Stimulated activated CD4-positive, alpha-beta T cell treated with anti-CD3 and anti-CD28 coated beads, Interleukin-15, amount 100 ng/mL, for 1 hour (primary cell): ENCODE results near the gene STPG4.
"Not testable (repeated sequence)": the region's sequence is repeated elsewhere in the genome, so short reads cannot be mapped to it uniquely, and the experiment has no call there.

Experiments
- DNase-seq, 2 donors: peaks; one replicate each; pipeline ENCODE4 v3.0.0-alpha.2; 2020; ENCODE audit warnings: low read depth in 1 of 2, low spot score in 1 of 2

STPG4 gene

DNA sequence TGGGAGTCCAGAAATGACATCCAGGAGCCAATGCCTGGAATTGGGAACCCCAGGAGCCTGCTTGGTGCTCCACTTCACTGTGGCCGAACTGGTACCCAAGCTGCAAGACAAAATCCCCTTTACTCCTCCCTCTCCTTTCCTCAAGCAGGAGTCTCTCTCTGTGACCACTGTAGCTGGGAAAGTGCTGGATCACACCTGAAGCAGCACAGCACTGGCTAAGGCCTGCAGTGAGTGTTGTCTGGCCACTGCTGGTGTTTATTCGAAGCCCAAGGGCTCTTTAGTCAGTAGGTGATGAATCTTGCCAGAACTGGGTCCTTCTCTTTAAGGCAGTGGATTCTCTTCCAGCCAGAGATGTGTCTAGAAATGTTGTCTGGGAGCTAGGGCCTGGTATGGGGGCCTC lies 26.4 kb downstream of the STPG4 start:
- no peak for DNase-seq

DNA sequence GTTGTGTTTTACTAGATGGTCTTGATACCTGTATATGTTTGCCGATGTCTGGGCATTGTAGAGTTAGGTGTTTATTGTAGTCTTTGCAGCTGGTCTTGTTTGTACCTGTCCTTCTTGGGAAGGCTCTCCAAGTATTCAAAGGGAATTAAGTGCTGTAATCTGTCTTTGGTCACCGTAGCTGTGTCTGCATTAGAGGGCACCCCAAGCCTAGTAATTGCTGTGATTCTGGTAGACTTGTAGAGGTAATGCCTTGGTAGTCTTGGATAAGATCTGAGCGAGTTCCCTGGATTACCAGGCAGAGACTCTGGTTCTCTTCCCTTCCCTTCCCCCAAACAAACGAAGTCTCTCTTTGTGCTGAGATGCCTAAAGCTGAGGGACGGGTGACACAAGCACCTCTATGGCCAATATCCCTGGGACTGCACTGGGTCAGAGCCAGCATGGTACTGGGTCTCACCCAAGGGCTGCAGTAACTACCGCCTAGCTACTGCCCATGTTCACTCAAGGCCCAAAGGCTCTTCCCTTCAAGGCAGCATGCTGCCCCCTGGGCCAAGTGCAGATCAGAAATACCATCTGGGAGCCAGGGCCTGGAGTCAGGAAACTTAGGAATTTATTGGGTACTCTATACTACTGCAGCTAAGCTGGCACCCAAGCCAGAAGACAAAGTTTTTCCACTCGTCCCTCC lies 27.1 kb downstream of the STPG4 start:
- DNase-seq, result no peak

DNA sequence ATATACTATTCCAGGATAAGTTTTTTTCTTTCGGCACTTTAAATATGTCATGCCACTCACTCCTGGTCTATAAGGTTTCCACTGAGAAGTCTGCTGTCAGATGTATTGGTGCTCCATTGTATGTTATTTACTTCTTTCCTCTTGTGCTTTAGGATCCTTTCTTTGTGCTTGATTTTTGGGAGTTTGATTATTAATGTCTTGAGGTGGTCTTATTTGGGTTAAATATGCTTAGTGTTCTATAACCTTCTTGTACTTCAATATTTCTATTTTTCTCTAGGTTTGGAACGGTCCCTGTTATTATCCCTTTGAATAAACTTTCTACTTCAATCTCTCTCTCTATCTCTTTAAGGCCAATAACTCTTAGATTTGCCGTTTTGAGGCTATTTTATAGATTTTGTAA lies 28.3 kb downstream of the STPG4 start:
- no peak for DNase-seq

DNA sequence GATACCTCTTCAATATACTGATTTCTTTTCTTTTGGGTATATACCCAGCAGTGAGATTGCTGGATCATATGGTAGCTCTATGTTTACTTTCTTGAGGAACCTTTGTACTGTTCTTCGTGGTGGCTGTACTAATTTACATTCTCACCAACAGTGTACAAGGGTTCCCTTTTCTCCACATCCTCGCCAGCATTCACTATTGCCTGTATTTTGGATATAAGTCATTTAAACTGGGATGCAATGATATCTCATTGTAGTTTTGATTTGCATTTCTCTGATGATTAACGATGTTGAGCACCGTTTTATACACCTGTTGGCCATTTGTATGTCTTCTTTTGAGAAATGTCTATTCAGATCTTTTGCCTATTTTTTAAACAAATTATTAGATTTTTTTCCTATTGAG lies 30.4 kb downstream of the STPG4 start:
- DNase-seq, result not testable (repeated sequence)

DNA sequence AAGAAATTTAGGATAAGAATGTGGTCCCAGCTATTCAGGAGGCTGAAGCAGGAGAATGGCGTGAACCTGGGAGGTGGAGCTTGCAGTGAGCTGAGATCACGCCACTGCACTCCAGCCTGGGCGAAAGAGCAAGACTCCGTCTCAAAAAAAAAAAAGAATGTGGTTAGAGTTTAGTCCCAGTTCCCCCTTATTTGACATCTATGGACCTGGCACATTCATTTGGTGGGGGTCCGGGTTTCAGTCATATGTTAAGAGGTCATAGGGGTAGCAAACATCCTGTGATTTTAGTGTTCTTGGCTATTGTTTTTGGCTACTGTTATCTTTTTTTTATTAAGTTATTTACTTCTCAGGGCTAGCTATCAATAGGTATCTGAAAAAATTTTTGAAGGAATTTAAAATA lies 34.7 kb downstream of the STPG4 start:
- DNase-seq, result not testable (repeated sequence)

DNA sequence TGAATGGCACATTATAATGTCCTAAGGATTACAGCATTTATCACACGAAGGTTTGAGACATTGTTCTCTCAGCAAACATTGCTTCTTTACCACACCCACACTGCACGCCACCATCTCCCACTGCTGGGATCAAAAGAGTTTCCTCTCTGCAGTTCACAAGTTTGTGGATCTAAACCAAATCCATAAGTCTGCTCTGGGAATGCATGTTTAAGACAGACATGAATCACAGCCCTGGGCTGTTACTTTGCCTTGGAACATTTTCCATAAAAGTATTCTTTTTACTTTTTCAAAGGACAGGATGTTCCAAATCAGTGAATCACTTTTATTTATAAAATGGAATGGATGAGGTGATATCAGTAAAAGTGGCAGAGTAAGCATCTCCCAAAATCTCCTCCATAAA lies 36.1 kb downstream of the STPG4 start:
- DNase-seq, result no peak

DNA sequence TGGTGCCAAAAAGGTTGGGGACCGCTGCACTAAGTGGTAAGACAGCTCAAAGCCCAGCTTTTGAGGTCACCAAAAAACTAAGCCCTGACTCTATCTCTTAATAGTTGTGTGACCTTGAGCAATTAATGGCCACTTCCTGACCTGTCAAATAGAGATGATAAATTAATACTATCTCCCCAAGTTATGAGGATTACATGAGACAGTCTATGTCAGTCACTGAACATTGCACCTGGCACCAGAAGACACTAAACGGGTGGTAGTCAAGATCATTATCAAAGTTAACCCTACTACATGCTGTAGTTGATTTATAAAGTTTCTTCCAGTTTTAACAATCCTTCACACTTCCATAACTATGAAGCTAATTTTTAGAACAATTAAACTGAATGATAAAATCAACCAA lies 36.5 kb downstream of the STPG4 start:
- DNase-seq, result no peak

DNA sequence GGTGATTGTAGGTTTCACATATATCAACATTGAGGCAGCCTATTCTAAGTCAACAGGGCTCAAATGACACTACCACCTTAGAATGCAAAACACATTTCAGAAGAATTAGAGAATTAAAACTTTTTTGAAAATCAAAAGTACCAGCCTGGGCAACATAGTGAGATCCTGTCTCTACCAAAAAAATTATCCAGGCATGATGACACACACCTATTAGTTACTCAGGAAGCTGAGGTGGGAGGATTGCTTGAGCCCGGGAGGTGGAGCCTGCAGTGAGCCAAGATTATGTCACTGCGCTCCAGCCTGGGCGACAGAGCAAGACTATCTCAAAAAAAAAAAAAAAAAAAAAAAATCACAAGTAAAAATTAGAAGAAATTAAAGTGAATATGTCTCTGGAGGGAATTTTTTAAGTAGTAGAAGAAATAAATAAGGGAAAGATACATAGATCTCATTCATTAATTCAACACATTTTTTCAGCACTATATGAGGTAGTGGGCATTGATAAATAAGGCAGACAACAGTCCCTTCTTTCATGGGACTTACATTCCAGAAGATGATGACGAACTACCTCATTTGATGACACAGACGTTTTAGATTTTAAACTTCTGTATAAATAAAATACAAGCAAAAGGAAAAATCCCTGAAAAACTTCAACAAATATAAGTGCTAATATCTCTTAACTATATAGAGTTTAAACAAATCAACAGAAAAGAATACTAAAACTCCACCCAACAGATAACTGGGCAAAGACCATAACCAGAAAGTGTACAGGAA lies 42.3 kb downstream of the STPG4 start:
- no peak for DNase-seq

DNA sequence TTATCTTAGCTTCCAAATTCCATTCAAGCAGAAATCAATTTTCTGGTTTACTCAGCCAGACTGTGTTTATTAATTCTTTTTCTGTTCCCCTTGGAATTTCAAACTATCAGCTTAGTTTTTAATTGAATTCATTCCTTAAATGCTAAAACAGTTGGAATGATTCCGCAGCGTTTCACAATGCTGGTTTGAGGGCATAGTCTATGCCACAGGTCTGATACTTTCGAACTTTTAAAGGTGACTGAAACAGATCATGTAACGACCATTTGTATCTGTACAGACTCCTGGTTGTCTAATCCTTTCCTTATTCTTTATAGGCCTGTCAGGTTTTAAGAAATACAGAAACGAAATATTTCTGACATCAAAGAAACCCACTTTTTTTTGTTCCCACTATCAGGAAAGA lies 45.4 kb downstream of the STPG4 start:
- DNase-seq, result no peak

DNA sequence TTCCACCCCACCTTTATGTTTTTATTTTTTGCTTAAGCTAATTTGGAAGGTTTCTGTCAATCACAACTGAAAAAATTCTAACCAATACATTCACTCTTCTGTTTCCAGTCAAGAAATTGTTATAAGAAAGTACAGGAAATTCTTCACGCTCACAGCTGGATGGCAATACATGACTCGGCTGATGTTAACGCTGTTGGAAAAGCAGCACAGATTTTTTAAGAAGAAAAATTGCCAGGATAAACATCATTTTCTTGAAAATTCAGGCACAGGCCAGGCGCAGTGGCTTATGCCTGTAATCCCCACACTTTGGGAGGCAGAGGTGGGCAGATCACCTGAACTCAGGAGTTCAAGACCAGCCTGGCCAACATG lies 46.1 kb downstream of the STPG4 start:
- no peak for DNase-seq

DNA sequence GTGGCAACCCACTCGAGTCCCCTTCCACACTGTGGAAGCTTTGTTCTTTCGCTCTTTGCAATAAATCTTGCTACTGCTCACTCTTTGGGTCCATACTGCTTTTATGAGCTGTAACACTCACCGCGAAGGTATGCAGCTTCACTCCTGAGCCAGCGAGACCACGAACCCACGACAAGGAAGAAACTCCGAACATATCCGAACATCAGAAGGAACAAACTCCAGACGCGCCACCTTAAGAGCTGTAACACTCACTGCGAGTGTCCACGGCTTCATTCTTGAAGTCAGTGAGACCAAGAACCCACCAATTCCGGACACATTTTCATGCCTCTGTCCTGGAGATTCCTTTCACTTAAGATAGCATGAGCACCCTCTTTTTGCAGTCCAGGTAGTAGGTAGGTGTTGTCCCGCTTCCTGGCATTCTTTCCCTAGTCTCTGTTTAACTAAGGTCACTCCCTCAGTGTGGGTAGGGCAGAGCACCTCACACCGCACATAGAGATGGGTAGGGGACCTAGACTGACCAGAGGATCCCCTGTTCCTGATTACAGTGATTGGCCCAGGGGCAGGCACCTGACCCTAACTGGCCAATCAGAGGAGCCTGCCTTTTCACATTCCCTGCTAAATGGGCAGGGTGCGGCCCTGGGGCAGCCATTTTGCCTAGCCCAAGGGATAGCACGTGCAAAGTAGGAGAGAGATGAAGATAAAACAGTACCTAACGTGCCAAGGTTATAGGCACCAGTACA lies 46.7 kb downstream of the STPG4 start:
- not testable (repeated sequence) for DNase-seq

DNA sequence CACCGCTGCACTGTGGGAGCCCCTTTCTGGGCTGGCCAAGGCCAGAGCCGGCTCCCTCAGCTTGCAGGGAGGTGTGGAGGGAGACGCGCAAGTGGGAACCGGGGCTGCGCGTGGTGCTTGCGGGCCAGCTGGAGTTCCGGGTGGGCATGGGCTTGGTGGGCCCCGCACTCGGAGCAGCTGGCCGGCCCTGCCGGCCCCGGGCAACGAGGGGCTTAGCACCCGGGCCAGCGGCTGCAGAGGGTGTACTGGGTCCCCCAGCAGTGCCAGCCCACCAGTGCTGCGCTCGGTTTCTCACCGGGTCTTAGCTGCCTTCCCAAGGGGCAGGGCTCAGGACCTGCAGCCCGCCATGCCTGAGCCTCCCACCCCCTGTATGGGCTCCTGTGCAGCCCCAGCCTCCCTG lies 47.9 kb downstream of the STPG4 start:
- DNase-seq, result not testable (repeated sequence)

DNA sequence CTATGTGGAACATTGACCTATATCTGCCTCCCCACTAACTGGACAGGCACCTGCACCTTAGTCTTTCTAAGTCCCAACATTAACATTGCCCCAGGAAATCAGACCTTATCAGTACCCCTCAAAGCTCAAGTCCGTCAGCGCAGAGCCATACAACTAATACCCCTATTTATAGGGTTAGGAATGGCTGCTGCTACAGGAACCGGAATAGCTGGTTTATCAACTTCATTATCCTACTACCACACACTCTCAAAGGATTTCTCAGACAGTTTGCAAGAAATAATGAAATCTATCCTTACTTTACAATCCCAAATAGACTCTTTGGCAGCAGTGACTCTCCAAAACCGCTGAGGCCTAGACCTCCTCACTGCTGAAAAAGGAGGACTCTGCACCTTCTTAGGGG lies 48.9 kb downstream of the STPG4 start:
- DNase-seq, result not testable (repeated sequence)

DNA sequence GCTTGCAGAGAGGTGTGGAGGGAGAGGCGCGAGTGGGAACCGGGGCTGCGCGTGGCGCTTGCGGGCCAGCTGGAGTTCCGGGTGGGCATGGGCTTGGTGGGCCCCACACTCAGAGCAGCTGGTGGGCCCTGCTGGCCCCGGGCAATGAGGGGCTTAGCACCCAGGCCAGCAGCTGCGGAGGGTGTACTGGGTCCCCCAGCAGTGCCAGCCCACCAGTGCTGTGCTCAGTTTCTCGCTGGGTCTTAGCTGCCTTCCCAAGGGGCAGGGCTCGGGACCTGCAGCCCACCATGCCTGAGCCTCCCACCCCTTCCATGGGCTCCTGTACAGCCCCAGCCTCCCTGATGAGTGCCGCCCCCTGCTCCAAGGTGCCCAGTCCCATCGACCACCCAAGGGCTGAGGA lies 55.4 kb downstream of the STPG4 start:
- not testable (repeated sequence) for DNase-seq

DNA sequence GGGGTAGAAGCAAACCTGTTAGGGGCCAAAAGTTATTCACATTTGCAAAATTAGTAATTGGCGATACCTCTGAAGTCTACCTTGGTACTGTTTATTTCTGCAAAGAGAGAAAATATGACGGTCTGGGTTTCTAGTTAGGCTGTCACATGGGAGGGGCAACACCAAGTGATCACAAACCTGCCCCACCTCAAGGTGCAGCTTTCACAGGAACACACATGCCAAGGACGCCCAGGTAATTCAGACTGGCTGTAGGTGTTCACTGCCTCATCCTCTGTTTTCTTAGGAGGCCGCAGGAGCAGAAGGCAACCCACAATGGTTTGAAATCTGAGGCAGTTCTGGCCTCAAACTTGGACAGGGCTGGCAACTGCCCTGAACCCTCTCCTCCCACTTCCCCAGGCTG lies 56.2 kb downstream of the STPG4 start:
- DNase-seq, result no peak

DNA sequence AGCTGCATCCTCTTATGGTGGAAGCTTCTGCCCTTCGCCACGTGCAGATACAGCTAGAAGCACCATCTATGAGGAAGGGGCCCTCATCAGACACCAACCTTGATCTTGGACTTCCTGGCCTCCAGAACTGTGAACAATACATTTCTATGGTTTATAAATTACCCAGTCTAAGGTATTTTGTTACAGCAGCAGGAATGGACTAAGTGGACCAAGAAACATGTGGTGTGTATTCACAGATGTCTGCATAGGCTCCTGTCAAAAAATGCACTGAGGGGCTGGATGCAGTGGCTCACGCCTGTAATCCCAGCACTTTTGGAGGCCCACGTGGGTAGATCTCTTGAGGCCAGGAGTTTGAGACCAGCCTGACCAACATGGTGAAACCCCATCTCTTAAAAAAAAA lies 57.5 kb downstream of the STPG4 start:
- no peak for DNase-seq

DNA sequence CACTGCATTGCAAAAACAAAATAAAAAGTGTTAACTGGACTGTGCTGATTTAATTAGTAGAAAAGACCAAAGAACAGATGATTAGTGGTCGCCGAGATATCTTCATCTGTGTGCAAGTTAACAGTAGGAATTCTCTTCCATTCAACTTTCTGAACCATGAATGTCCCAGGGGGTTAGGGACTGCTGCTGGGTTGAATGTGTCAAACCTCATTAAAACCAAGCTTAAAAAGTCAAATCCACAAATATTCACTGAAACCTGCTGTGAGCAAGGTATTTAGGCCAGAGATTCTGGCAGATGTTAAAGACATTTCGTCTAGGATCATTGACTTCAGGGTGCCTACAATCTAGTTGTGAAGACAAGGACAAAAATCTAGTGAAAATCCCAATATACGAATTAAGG lies 58.7 kb downstream of the STPG4 start:
- no peak for DNase-seq

DNA sequence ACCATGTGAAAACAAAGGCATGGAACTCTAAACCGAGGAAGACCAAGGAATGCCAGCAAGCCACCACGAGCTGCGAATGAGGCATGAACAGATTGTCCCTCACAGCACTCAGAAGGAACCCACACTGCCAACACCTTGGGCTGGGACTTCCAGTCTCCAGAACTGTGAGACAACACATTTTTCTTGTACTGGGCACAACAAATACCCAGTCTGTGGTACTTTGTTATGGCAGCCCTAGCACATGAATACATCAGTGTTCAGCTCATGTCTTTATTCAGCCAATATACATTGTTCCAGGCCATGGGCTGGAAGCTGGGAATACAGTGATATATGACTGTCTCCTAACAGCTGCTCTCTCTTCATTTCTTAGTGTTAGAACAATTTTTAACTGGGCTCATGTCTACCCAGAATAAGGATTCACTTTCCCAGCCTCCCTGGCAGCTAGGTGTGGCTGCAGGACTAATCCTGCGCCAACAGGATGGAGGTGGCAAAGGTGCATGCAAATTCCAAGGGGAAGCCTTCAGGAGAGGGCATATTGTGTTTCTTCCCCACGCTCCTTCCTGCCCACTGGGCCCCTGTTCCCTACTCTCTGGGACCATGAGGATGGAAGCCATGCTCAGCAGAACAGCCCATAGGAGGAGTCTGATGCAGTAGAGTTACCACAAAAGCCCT lies 59.6 kb downstream of the STPG4 start:
- no peak for DNase-seq

DNA sequence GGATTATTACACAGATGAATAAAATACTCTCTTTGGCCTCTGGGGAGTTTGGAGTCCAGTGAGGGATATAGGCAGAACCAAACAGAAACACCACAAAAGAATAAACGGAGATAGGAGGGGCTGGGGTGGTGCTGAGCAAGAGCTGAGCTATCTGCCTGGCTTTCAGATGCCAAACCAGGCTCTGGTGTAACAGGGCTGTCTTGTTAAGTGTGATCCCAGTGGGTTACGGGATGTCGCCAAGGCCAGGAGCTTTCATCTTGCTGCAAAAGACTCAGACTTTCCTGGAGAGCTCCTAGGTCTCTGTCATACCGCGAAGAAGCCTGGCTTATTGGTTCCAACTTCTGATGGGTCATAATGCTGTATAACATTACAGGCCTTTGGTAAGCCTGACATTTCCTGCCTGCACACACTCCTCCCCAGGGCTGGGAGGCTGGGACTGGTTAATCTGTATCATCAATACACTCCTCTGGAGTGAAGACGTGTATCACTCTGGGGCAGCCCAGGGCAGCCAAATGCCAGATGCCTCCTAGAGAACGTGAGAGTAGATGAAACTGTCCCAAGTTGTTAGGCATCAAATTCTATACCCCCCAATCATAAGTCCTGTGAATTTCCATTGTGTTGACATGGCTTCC lies 60.5 kb downstream of the STPG4 start:
- DNase-seq, result no peak

DNA sequence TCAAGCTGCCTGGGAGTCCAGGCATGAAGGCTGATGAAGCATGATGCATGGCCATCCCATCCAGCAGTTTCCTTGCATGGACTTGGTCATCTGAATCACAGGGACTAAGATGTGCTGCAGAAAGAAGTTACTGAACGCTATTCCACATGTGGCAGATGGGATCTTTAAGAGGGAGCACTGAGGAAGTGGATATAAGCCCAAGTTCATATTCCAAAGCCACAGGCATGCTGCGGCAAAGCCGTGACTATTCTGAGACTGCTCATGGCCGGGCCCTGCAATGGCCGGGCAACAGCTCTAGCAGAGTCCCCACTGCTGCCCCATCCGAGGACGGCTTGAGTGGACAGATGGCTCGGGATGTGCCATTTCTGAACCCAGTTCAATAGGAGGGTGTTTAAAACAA lies 61.5 kb downstream of the STPG4 start:
- no peak for DNase-seq

DNA sequence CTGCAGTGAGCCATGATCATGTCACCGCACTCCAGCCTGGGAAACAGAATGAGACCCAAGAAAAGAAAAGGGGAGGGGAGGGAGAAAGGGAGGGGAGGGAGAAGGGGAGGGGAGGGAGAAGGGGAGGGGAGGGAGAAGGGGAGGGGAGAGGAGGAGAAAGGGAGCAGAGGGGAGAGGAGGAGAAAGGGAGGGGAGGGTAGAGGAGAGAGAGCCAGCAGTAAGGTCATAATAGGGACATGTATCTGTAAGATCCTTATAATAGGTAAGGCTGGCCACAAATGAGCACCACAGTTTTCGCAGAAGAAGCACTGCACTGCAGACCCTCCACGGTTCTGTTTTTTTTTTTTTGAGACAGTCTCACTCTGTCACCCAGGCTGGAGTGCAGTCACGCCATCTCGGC lies 62.6 kb downstream of the STPG4 start:
- DNase-seq, result no peak
